GM23248 (cell line): ENCODE data around the gene XKR7.

Source experiments
- EZH2 ChIP-seq: fragments of 200-600 bp; sonication (generic); IDR thresholded peaks from 2 replicates; pipeline ENCODE4 v1.6.1; 2018; ENCODE audit warnings: antibody characterized with exemption, mild to moderate bottlenecking; ENCODE audit not compliant: insufficient read depth, poor library complexity, severe bottlenecking
- EZH2phosphoT487 ChIP-seq: fragments of 200-600 bp; sonication (generic); IDR thresholded peaks from 2 replicates; pipeline ENCODE4 v1.6.1; 2018; ENCODE audit warnings: antibody characterized with exemption, moderate library complexity, mild to moderate bottlenecking, low read depth; ENCODE audit not compliant: insufficient read depth

DNA sequence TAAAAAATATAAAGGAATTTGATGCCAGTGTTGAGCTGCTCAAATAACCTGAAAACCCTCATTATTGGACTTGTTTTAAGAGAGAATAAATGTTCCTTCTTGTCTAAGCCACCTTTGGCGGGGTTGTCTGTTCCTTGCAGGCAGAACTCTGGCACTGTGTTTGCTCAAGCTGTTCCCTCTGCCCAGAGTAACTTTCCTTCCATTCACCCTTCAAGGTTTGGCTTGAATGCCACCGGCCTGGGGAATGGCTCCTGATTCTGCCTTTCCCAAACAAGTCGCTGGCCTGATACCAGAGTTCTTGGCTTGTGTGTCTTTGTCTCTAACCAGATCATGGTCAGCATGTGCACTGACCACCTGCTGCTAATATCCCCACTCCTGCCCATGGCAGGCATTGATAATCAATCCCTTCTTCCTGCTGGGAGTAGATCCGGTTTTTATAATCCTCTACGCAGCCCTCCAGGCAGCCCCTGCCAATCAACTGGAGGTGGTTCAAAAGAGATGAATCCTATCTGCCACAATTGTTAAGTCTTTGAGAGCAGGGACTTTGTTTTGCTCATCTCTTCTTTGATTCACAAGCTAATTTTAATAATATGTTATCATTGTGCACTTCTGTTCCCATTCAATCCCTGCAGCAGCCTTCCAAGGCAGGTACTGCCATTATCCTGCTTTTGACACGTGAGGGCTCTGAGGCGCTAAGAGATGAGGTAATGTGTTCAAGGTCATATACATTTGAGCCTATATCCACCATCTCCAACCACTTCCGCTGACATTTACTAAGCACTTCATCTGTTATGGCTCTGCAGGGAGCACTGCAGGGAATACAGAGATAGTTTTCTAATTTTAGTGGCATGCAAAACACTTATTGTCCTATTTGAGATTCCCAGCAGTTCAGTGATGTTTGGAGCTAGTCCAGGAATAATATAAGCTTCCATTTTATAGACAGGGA, 39.2 kb downstream of the XKR7 start:
- no peak for TF ChIP-seq EZH2
- no peak for TF ChIP-seq EZH2phosphoT487
